ENCODE results near the gene LRP1B. TPM values are rescaled to one million over a fixed set of nuclear protein-coding genes. Genes with fewer than 3 reads are reported as not detected.
"Not testable (repeated sequence)": the region's sequence is repeated elsewhere in the genome, so short reads cannot be mapped to it uniquely, and the experiment has no call there.

The LRP1B gene
- polyA plus RNA-seq, 2 of the 4 experiments (the other 2 are of a cell fraction) = 0.03 TPM; not detected in 1

GRCh38 chr2:140417504-140417903 is 1713.3 kb downstream of the LRP1B start:
- FAIRE-seq (no peak), DNase-seq (ENCODE audit: low read depth in 1 of 2, low spot score in 1 of 2) (no peak), ATAC-seq (no peak)
- Histone ChIP-seq H3K27ac (no peak overlapping the region), H3K4me1 (no peaks in the 10 kb centered on the region), H3K9me3 (no peaks in the 10 kb centered on the region), H3K4me2 (no peak overlapping the region), H3K4me3 (no peak overlapping the region)
- TF ChIP-seq GATA3 (IDR thresholded peaks at IDR 0.05; ENCODE audit: borderline replicate concordance) (no peak), CTCF (IDR thresholded peaks at IDR 0.05) (no peak), ZFP36 (IDR thresholded peaks at IDR 0.05; ENCODE audit: borderline replicate concordance, partially characterized antibody) (no peak), HDAC2 (IDR thresholded peaks at IDR 0.05) (no peak), CBX8 (IDR thresholded peaks at IDR 0.05) (no peak), CHD4 (IDR thresholded peaks at IDR 0.05; ENCODE audit: borderline replicate concordance) (no peak)
- 61% methylated on average over 3 of the region's 3 CpGs for WGBS (ENCODE audit: missing lambda C conversion rate)
- CTCF ChIA-PET = no interaction called here
- POLR2A ChIA-PET = no interaction called here

GRCh38 chr2:140416577-140416976 is 1714.2 kb downstream of the LRP1B start:
- Histone ChIP-seq H3K9me3 (no peaks in the 10 kb centered on the region), H3K27ac (no peak overlapping the region)
- POLR2A ChIA-PET = no interaction called here

GRCh38 chr2:140415035-140415434 is 1715.8 kb downstream of the LRP1B start:
- 36% methylated on average over 4 of the region's 4 CpGs for WGBS (ENCODE audit: missing lambda C conversion rate)
- H3K9me3 ChIP-seq; POLR2A ChIA-PET; CTCF ChIA-PET; H3K27ac ChIP-seq; ATAC-seq; H3K4me2 ChIP-seq; DNase-seq (ENCODE audit: low read depth in 1 of 2, low spot score in 1 of 2); H3K4me1 ChIP-seq; H3K4me3 ChIP-seq; FAIRE-seq: not testable (repeated sequence)

More at GRCh38 chr2:140416577-140416976, 1714.2 kb downstream of the LRP1B start:
- CTCF ChIA-PET = interaction anchor here (0.6 kb wide), 1 partner anchor 118 kb away, joined by 3 read pairs; no protein-coding TSS in a partner anchor
- no peak for TF ChIP-seq RARB (CRISPR knock-in tag; IDR thresholded peaks at IDR 0.05)
- no peak for TF ChIP-seq ESRRA (IDR thresholded peaks at IDR 0.05; ENCODE audit: borderline replicate concordance, low read length)
- TF ChIP-seq MAX (IDR thresholded peaks at IDR 0.05) = no peak
- TF ChIP-seq BCL3 (IDR thresholded peaks at IDR 0.05) = no peak
- no peak for TF ChIP-seq HMGXB4 (CRISPR knock-in tag; IDR thresholded peaks at IDR 0.05; ENCODE audit: borderline replicate concordance)
- TF ChIP-seq EP300 (IDR thresholded peaks at IDR 0.05) = no peak
- Histone ChIP-seq H3K4me3 (no peak overlapping the region), H3K4me1 (no peaks in the 10 kb centered on the region), H3K4me2 (no peak overlapping the region)
- 54% methylated on average over 1 of the region's 1 CpG for WGBS (ENCODE audit: missing lambda C conversion rate)
- ATAC-seq (no peak), FAIRE-seq (no peak), DNase-seq (ENCODE audit: low read depth in 1 of 2, low spot score in 1 of 2) (no peak)

DNA sequence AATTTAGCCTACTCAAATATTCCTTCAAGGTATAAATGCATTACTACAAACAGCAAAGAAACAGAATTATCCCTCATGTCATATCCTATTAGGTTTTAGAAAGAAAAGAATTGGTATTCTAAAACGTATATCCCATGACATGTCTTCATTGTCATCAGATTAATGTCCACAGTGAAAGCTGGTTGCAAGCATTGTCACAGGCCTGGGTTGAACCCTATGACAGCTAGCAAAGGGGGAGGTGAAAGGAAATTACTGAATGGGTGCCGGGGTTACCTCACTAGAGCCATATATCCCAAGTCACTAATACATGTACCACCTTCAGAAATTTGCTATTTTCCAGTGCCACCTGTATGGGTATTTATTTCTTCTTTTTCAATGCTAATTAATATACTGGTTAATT is 1720.1 kb downstream of the LRP1B start:
- Histone ChIP-seq H3K4me1 (no peaks in the 10 kb centered on the region), H3K4me3 (no peak overlapping the region), H3K9me3 (no peaks in the 10 kb centered on the region), H3K4me2 (no peak overlapping the region), H3K27ac (no peak overlapping the region)
- CTCF ChIA-PET = no interaction called here
- ATAC-seq (no peak), DNase-seq (ENCODE audit: low read depth in 1 of 2, low spot score in 1 of 2) (no peak), FAIRE-seq (no peak)
- POLR2A ChIA-PET = no interaction called here
- 33% methylated on average over 2 of the region's 2 CpGs for WGBS (ENCODE audit: missing lambda C conversion rate)
- TF ChIP-seq FOSL2 (IDR thresholded peaks at IDR 0.05) (no peak), FOSL2 (CRISPR knock-in tag; IDR thresholded peaks at IDR 0.05) (no peak), RARB (CRISPR knock-in tag; IDR thresholded peaks at IDR 0.05) (no peak), HDAC2 (IDR thresholded peaks at IDR 0.05) (no peak), CTCF (IDR thresholded peaks at IDR 0.05) (no peak), MYC (IDR thresholded peaks at IDR 0.05; ENCODE audit: borderline replicate concordance, low read length) (no peak), JUNB (IDR thresholded peaks at IDR 0.05) (no peak), SREBF2 (IDR thresholded peaks at IDR 0.05) (no peak), RAD21 (conservative IDR thresholded peaks at IDR 0.05 in 1 of 2, IDR thresholded peaks at IDR 0.05 in 1 of 2) (no peak), ZSCAN20 (CRISPR knock-in tag; IDR thresholded peaks at IDR 0.05) (no peak)
- TF ChIP-seq, protein P1, sequence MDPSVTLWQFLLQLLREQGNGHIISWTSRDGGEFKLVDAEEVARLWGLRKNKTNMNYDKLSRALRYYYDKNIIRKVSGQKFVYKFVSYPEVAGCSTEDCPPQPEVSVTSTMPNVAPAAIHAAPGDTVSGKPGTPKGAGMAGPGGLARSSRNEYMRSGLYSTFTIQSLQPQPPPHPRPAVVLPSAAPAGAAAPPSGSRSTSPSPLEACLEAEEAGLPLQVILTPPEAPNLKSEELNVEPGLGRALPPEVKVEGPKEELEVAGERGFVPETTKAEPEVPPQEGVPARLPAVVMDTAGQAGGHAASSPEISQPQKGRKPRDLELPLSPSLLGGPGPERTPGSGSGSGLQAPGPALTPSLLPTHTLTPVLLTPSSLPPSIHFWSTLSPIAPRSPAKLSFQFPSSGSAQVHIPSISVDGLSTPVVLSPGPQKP (IDR thresholded peaks at IDR 0.05; ENCODE audit: low read depth, low read length) = no peak
- TF ChIP-seq, protein P2, sequence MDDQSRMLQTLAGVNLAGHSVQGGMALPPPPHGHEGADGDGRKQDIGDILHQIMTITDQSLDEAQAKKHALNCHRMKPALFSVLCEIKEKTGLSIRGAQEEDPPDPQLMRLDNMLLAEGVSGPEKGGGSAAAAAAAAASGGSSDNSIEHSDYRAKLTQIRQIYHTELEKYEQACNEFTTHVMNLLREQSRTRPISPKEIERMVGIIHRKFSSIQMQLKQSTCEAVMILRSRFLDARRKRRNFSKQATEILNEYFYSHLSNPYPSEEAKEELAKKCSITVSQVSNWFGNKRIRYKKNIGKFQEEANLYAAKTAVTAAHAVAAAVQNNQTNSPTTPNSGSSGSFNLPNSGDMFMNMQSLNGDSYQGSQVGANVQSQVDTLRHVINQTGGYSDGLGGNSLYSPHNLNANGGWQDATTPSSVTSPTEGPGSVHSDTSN (IDR thresholded peaks at IDR 0.05) = no peak

All from A549 (cell line).